ENCODE results near the gene NR2F6.

Gene NR2F6

GRCh38 chr19:17216058-17216670 lies 29.6 kb downstream of the NR2F6 start:
- Mint-ChIP-seq H3K36me3 (ENCODE audit: low read depth) (peaks cover 68% of the 10 kb centered on the region), H3K27me3 (no peaks in the 10 kb centered on the region), H3K4me1 (ENCODE audit: low read depth) (peaks cover 36% of the 10 kb centered on the region), H3K27ac (peak overlapping the region; percentile 96), H3K9me3 (no peaks in the 10 kb centered on the region), H3K4me3 (peak overlapping the region; percentile 79)
- intact Hi-C loops (cut with micrococcal nuclease), result no loop called here

GRCh38 chr19:17215127-17215971 lies 30.4 kb downstream of the NR2F6 start, which contains the start of gene USE1:
USE1 (plus strand) TSS chr19:17215357; CDS start chr19:17215406, 49 bp downstream.
- Mint-ChIP-seq H3K36me3 (ENCODE audit: low read depth) (peaks cover 76% of the 10 kb centered on the region), H3K27me3 (no peaks in the 10 kb centered on the region), H3K27ac (peak within 1 kb of the TSS; percentile 96), H3K9me3 (no peaks in the 10 kb centered on the region), H3K4me1 (ENCODE audit: low read depth) (peaks cover 31% of the 10 kb centered on the region), H3K4me3 (peak within 1 kb of the TSS; percentile 79)
- intact Hi-C loops (cut with micrococcal nuclease), result loop anchor here (2.0 kb wide), 1 partner anchor 51 kb away; the partner anchor contains the start of gene BABAM1

GRCh38 chr19:17214508-17215126 lies 31.1 kb downstream of the NR2F6 start:
- H3K36me3 Mint-ChIP-seq (ENCODE audit: low read depth), result peaks cover 81% of the 10 kb centered on the region
- peak overlapping the region; percentile 79 for H3K4me3 Mint-ChIP-seq
- no peaks in the 10 kb centered on the region for H3K27me3 Mint-ChIP-seq
- H3K4me1 Mint-ChIP-seq (ENCODE audit: low read depth), result peaks cover 25% of the 10 kb centered on the region
- intact Hi-C loops (cut with micrococcal nuclease), result loop anchor here (2.0 kb wide), 1 partner anchor 52 kb away; the partner anchor contains the start of gene BABAM1
- H3K27ac Mint-ChIP-seq, result peak overlapping the region; percentile 96
- no peaks in the 10 kb centered on the region for H3K9me3 Mint-ChIP-seq

GRCh38 chr19:17213334-17213733 lies 32.4 kb downstream of the NR2F6 start:
- H3K27me3 Mint-ChIP-seq, result no peaks in the 10 kb centered on the region
- peaks cover 81% of the 10 kb centered on the region for H3K36me3 Mint-ChIP-seq (ENCODE audit: low read depth)
- H3K27ac Mint-ChIP-seq, result peak overlapping the region; percentile 5
- no peaks in the 10 kb centered on the region for H3K9me3 Mint-ChIP-seq
- H3K4me1 Mint-ChIP-seq (ENCODE audit: low read depth), result peaks cover 29% of the 10 kb centered on the region
- H3K4me3 Mint-ChIP-seq, result no peak overlapping the region
- intact Hi-C loops (cut with micrococcal nuclease), result no loop called here

- peaks cover 29% of the 10 kb centered on the region for H3K4me1 Mint-ChIP-seq (ENCODE audit: low read depth)
- H3K27ac Mint-ChIP-seq, result no peak overlapping the region
- no peaks in the 10 kb centered on the region for H3K9me3 Mint-ChIP-seq
- H3K36me3 Mint-ChIP-seq (ENCODE audit: low read depth), result peaks cover 79% of the 10 kb centered on the region
- intact Hi-C loops (cut with micrococcal nuclease), result no loop called here
- no peaks in the 10 kb centered on the region for H3K27me3 Mint-ChIP-seq
- no peak overlapping the region for H3K4me3 Mint-ChIP-seq
These were observed 33.9 kb downstream of the NR2F6 start for GRCh38 chr19:17211547-17212446.

GRCh38 chr19:17210296-17210695 lies 35.4 kb downstream of the NR2F6 start:
- Mint-ChIP-seq H3K36me3 (ENCODE audit: low read depth) (peaks cover 90% of the 10 kb centered on the region), H3K9me3 (no peaks in the 10 kb centered on the region), H3K27ac (peak overlapping the region; percentile 65)

GRCh38 chr19:17209126-17210036 lies 36.3 kb downstream of the NR2F6 start:
- peaks cover 16% of the 10 kb centered on the region for H3K4me1 Mint-ChIP-seq (ENCODE audit: low read depth)
- H3K4me3 Mint-ChIP-seq, result no peak overlapping the region
- H3K36me3 Mint-ChIP-seq (ENCODE audit: low read depth), result peaks cover 99% of the 10 kb centered on the region
- no peaks in the 10 kb centered on the region for H3K27me3 Mint-ChIP-seq
- H3K9me3 Mint-ChIP-seq, result no peaks in the 10 kb centered on the region
- intact Hi-C loops (cut with micrococcal nuclease), result loop anchor here (5.0 kb wide), 1 partner anchor 73 kb away; the partner anchor contains the start of gene ANKLE1
- peak overlapping the region; percentile 65 for H3K27ac Mint-ChIP-seq

More at GRCh38 chr19:17210296-17210695, 35.4 kb downstream of the NR2F6 start:
- no peaks in the 10 kb centered on the region for H3K27me3 Mint-ChIP-seq
- peaks cover 20% of the 10 kb centered on the region for H3K4me1 Mint-ChIP-seq (ENCODE audit: low read depth)
- intact Hi-C loops (cut with micrococcal nuclease), result no loop called here
- no peak overlapping the region for H3K4me3 Mint-ChIP-seq

GRCh38 chr19:17206736-17207581 lies 38.8 kb downstream of the NR2F6 start:
- Mint-ChIP-seq H3K27ac (no peak overlapping the region), H3K4me3 (no peak overlapping the region), H3K4me1 (ENCODE audit: low read depth) (peaks cover 14% of the 10 kb centered on the region), H3K27me3 (no peaks in the 10 kb centered on the region), H3K9me3 (no peaks in the 10 kb centered on the region), H3K36me3 (ENCODE audit: low read depth) (peaks cover 99% of the 10 kb centered on the region)
- intact Hi-C loops (cut with micrococcal nuclease), result loop anchor here (5.0 kb wide), 1 partner anchor 75 kb away; the partner anchor contains the start of gene ANKLE1

GRCh38 chr19:17205237-17206140 lies 40.2 kb downstream of the NR2F6 start:
- Mint-ChIP-seq H3K36me3 (ENCODE audit: low read depth) (peaks cover 99% of the 10 kb centered on the region), H3K9me3 (no peaks in the 10 kb centered on the region), H3K27me3 (no peaks in the 10 kb centered on the region), H3K4me3 (no peak overlapping the region), H3K27ac (no peak overlapping the region), H3K4me1 (ENCODE audit: low read depth) (peaks cover 14% of the 10 kb centered on the region)
- intact Hi-C loops (cut with micrococcal nuclease), result loop anchor here (5.0 kb wide), 1 partner anchor 77 kb away; the partner anchor contains the start of gene ANKLE1

- H3K4me3 Mint-ChIP-seq, result no peak overlapping the region
- H3K27ac Mint-ChIP-seq, result no peak overlapping the region
- H3K36me3 Mint-ChIP-seq (ENCODE audit: low read depth), result peaks cover 100% of the 10 kb centered on the region
- intact Hi-C loops (cut with micrococcal nuclease), result no loop called here
- H3K4me1 Mint-ChIP-seq (ENCODE audit: low read depth), result no peaks in the 10 kb centered on the region
- H3K27me3 Mint-ChIP-seq, result no peaks in the 10 kb centered on the region
- H3K9me3 Mint-ChIP-seq, result no peaks in the 10 kb centered on the region
These were observed 43.0 kb downstream of the NR2F6 start for GRCh38 chr19:17202713-17203112.

- Mint-ChIP-seq H3K4me1 (ENCODE audit: low read depth) (no peaks in the 10 kb centered on the region), H3K27me3 (no peaks in the 10 kb centered on the region), H3K4me3 (no peak overlapping the region), H3K27ac (no peak overlapping the region), H3K36me3 (ENCODE audit: low read depth) (peaks cover 100% of the 10 kb centered on the region), H3K9me3 (no peaks in the 10 kb centered on the region)
- intact Hi-C loops (cut with micrococcal nuclease), result no loop called here
These were observed 43.5 kb downstream of the NR2F6 start for GRCh38 chr19:17202249-17202648.
